GM19238 (cell line): ENCODE measurements around the gene GP1BB.
"Not testable (repeated sequence)": the region's sequence is repeated elsewhere in the genome, so short reads cannot be mapped to it uniquely, and the experiment has no call there.

ENCODE experiments used
- DNase-seq: peaks from one replicate; pipeline ENCODE4 v3.0.0; 2011; ENCODE audit warnings: low spot score; ENCODE audit not compliant: insufficient read length

Gene GP1BB

DNA sequence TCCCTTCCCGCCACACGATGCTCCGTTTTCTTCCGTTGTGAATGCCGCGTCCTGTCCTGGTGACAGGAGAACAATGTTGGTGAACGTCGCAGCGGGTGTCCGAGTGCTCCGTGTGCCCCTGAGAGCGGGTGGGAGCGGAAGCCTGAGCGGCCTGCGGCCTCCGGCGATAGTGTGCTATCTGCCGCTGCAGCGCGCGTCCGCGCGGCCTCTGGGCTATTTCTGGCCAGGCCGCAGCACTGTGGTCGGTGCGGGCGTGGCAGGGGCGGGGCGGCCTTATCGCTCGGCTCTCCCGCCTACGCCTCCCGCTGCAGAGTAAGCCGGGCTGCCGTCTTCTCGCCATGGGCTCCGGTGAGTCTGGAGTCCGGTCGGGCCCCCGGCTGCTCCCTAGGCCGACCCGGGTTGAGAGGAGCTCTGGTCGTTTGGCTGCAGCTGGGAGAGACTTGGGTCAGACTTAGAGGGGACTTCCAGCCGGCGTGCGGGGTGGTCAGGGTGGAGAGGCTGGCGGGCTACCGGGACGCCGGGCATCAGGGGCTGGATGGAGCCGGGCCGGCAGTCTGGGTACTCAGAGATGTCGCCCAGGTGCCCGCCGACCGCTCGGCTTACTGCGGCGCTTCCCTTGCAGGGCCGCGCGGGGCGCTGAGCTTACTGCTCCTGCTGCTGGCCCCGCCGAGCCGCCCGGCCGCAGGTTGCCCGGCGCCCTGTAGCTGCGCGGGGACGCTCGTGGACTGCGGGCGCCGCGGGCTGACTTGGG lies at the start of gene GP1BB:
TSS of gene GP1BB (plus strand) at position 308 of the 751 bp plus-strand sequence. CDS start at position 339, 31 bp downstream.
- DNase-seq, result no peak

DNA sequence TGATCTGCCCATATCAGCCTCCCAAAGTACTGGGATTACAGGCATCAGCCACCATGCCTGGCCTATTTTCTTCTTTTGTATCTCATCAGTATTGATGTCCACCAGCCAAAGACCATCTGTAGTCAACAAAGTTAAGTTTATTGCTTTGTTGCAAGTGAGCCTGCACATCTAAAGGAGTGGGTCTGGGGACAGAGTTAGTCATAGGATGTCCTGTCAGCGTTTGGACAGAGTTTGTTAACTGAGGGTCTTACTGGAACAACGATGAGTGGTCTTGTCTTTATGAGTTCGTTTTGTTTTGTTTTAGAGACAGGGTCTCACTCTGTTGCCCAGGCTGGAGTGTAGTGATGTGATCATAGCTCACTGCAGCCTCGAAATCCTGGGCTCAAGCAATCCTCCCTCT lies 49.7 kb upstream of the GP1BB start:
- DNase-seq, result no peak

DNA sequence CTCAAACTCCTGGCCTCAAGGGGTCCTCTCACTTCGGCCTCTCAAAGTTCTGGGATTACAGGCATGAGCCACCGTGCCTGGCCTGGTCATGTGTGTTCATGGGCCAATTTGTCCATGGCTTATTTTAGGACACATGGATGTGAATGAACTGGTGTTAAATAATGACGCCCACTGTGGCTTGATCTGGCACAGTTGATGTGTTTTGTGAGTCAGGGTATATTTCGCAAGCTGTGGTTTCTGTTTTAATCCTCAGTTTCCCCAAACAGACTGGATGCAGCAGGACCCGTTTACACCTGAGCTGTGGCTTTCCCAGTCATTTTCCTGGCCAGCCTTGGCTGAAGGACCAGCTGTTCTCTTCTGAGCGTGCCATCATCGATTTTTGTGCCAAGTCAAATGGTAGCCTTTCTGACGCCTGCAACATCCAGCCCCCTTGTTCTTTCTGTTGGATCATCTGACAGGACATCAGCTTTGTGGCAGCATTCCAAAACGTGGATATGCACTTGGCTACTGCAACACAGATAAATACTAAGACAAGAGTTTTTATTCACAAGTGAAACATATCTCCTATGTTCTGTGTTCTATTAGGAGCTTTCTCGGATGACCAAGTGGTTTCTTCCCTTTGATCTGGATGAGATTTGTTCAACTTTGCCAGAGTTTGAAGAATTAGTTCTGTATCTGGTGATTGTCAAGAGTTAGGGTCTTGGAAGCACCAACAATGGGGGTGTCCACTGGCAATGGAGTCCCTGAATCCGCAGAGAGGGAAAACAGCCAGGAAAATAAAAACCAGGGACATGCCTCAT lies 49.0 kb upstream of the GP1BB start:
- no peak for DNase-seq

- no peak for DNase-seq
Observed at GRCh38 chr22:19674929-19675253, 48.4 kb upstream of the GP1BB start.

DNA sequence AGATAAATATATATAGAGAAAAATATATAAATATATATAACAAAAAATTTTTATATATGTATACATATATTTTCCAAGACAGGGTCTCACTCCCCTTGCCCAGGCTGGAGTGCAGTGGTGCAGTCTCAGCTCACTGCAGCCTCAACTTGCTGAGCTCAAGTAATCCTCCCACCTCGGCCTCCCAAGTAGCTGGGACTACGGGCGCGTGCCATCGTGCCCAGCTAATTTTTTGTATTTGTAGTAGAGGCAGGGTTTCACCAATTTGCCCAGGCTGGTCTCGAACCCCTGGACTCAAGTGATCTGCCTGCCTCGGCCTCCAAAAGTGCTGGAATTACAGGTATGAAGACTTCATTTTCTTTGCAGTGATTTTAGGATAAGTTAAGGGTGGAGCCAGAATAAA lies 47.9 kb upstream of the GP1BB start:
- DNase-seq, result no peak

- DNase-seq, result not testable (repeated sequence)
Observed at GRCh38 chr22:19676437-19676836, 46.9 kb upstream of the GP1BB start.

DNA sequence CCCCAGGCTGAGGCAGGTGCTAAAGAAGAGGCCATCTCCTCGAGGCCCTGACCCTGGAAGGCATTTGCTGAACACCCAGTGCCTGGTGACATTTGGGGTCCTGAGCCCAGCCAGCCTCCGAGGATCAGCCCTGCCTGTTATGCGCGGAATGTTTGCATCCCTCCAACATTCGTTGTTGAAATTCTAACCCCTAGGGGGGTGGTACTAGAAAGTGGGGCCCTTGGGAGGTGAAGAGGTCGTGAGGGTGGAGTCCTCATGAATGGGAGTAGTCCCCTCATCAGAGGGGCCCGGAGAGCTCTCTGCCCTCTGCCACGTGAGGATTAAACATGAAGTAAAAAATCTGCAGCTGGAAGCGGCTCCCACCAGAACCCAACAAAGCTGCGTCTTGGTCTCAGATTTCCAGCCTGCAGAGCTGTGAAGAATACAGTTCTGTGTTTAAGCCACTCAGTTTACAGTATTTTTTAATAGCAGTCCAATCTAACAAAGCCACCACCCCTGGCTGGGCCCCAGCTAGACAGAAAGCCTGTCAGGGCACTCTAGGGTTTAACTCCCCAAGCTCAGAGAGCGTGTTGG lies 44.3 kb upstream of the GP1BB start:
- DNase-seq, result no peak

GRCh38 chr22:19679522-19680101 lies 43.7 kb upstream of the GP1BB start:
- no peak for DNase-seq

GRCh38 chr22:19680287-19680881 lies 43.0 kb upstream of the GP1BB start:
- no peak for DNase-seq

DNA sequence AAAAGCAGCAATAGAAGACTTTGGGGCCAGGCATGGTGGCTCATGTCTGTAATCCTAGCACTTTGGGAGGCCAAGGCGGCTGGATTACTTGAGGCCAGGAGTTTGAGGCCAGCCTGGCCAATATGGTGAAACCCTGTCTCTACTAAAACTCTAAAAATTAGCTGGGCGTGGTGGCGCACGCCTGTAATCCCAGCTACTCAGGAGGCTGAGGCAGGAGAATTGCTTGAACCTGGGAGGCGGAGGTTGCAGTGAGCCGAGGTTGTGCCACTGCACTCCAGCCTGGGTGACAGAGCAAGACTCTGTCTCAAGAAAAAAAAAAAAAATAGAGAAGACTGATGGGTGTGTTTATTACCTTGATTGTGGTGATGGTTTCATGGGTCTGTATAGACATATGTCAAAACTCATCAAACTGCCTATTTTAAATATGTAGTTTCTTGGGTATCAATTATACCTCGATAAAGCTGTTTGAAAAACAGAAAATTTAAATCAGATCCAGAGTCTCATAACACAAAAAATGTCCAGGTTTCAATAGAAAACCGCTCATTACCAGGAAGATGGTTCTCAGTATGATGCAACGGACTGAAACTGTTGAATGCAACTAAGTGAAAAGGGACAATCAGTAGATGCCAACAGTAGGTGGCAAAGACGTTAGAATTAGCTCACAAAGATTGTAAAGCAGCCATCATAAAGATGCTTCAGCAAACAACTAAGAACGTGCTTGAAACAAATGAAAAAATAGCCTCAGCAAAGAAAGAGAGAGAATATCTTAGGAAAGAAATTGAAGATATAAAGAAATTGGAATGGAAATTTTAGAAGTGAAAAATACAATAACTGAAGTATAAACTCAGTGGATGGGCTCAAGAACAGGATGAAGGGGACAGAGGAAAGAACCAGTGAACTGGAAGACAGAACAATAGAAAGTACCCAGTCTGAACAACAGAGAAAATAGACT lies 42.2 kb upstream of the GP1BB start:
- DNase-seq, result no peak

GRCh38 chr22:19681863-19682245 lies 41.5 kb upstream of the GP1BB start:
- no peak for DNase-seq

GRCh38 chr22:19686946-19687345 lies 36.4 kb upstream of the GP1BB start:
- DNase-seq, result no peak

DNA sequence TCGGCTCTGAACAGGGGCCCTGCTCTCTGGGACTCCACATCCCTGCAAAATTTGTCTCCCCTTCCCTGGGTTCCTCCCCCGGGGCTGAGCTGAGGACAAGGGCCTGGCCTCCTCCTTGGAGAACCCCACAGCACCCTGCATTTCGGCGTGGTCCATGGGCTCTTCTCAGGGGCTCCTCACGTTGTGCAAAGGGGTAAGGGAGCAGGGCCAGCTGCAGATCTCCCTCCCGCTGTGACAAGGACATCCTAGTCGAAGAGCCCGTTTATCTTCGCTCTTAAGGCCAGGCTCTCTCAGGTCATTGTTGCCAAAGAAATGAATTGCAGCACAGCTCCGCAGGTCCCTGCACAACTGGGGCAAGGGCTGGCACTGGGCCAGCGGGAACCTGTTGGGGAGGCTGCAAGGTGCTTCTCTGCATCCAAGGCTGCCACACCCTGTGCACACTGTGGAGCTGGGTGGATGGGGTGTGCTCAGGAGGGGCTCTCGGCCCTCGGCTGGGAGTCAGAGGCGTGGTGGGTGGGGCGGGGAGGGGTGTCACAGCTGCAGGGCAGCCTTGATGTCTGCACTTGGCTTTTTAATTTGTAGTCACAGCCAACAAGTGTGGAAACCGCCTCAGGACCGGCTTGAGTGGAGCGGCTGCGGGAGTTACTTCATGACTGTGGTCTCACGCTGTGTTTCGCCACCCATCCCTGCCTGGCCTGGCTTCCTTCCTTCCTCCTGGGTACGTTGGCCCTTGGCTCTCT lies 35.6 kb upstream of the GP1BB start:
- DNase-seq, result no peak

- no peak for DNase-seq
Observed at GRCh38 chr22:19688301-19689290, 34.7 kb upstream of the GP1BB start.

GRCh38 chr22:19689408-19689807 lies 33.9 kb upstream of the GP1BB start:
- DNase-seq, result no peak

DNA sequence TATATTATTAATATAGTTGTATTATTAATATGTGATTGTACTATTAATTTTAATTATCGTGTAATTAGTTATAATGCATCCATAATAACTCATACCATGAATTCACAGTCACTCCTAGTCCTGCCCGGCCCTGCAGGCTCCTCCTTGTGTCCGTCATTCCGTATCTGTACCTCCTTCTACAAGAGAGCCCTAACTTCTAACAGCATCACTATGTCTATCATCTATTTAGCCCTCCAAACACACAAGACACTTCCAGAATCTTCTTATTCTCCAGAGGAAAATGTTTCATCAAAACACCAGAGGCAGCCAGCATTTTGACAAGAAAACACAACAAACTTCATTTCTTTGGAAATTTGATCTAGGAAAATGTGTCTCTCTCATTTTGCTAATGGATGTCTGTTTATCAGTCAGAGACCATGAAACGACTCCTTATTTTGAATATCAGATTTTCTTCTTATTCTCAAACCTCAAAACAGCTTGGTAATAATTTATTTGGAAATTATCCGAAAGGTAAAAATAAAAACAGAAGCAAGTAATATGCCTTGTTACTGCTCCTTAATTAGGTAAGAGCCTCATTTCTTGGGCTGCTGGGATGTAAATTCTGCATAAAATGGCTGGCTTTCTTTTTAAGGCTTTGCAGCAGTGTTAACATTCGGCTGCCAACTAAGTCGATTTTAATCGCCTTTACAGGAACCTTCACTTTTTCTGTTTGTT lies 32.2 kb upstream of the GP1BB start:
- no peak for DNase-seq

- no peak for DNase-seq
Observed at GRCh38 chr22:19691721-19692341, 31.5 kb upstream of the GP1BB start.

GRCh38 chr22:19693581-19693980 lies 29.8 kb upstream of the GP1BB start:
- DNase-seq, result no peak
